ENCODE data around the gene CPB2.

CPB2 gene

GRCh38 chr13:46057256-46058015 lies 47.4 kb downstream of the CPB2 start:
- in situ Hi-C loops (cut with MboI; ENCODE audit: low sequenced_read_pairs): no loop called here

GRCh38 chr13:46053162-46054012 lies 51.4 kb downstream of the CPB2 start:
- in situ Hi-C loops (cut with MboI; ENCODE audit: low sequenced_read_pairs): no loop called here

GRCh38 chr13:46052319-46053161 lies 52.3 kb downstream of the CPB2 start, which contains the start of gene ZC3H13:
Gene ZC3H13, minus strand, starts transcription at chr13:46052746. Its CDS starts 7,239 bp downstream, at chr13:46045507.
- in situ Hi-C loops (cut with MboI; ENCODE audit: low sequenced_read_pairs): no loop called here

GRCh38 chr13:46051968-46052318 lies 52.9 kb downstream of the CPB2 start:
- in situ Hi-C loops (cut with MboI; ENCODE audit: low sequenced_read_pairs): no loop called here

GRCh38 chr13:46050771-46051170 lies 54.1 kb downstream of the CPB2 start:
- in situ Hi-C loops (cut with MboI; ENCODE audit: low sequenced_read_pairs): no loop called here

GRCh38 chr13:46045424-46045823 lies 59.4 kb downstream of the CPB2 start:
- in situ Hi-C loops (cut with MboI; ENCODE audit: low sequenced_read_pairs): no loop called here

- in situ Hi-C loops (cut with MboI; ENCODE audit: low sequenced_read_pairs): no loop called here
Measured at GRCh38 chr13:46043647-46044046, 61.2 kb downstream of the CPB2 start.

- in situ Hi-C loops (cut with MboI; ENCODE audit: low sequenced_read_pairs): no loop called here
Measured at GRCh38 chr13:46041419-46041839, 63.4 kb downstream of the CPB2 start.

GRCh38 chr13:46040763-46041162 lies 64.1 kb downstream of the CPB2 start:
- in situ Hi-C loops (cut with MboI; ENCODE audit: low sequenced_read_pairs): no loop called here

GRCh38 chr13:46039411-46040182 lies 65.2 kb downstream of the CPB2 start:
- in situ Hi-C loops (cut with MboI; ENCODE audit: low sequenced_read_pairs): no loop called here

- in situ Hi-C loops (cut with MboI; ENCODE audit: low sequenced_read_pairs): no loop called here
Measured at GRCh38 chr13:46038296-46038695, 66.5 kb downstream of the CPB2 start.

- in situ Hi-C loops (cut with MboI; ENCODE audit: low sequenced_read_pairs): no loop called here
Measured at GRCh38 chr13:46035066-46035465, 69.8 kb downstream of the CPB2 start.

- in situ Hi-C loops (cut with MboI; ENCODE audit: low sequenced_read_pairs): no loop called here
Measured at GRCh38 chr13:46032341-46032740, 72.5 kb downstream of the CPB2 start.

GRCh38 chr13:46031581-46032263 lies 73.1 kb downstream of the CPB2 start:
- in situ Hi-C loops (cut with MboI; ENCODE audit: low sequenced_read_pairs): no loop called here

GRCh38 chr13:46025157-46025556 lies 79.7 kb downstream of the CPB2 start:
- in situ Hi-C loops (cut with MboI; ENCODE audit: low sequenced_read_pairs): no loop called here

GRCh38 chr13:46022481-46022880 lies 82.4 kb downstream of the CPB2 start:
- in situ Hi-C loops (cut with MboI; ENCODE audit: low sequenced_read_pairs): no loop called here

- in situ Hi-C loops (cut with MboI; ENCODE audit: low sequenced_read_pairs): no loop called here
Measured at GRCh38 chr13:46016216-46016615, 88.6 kb downstream of the CPB2 start.

GRCh38 chr13:46015366-46015765 lies 89.5 kb downstream of the CPB2 start:
- in situ Hi-C loops (cut with MboI; ENCODE audit: low sequenced_read_pairs): no loop called here

GRCh38 chr13:46012404-46012803 lies 92.4 kb downstream of the CPB2 start:
- in situ Hi-C loops (cut with MboI; ENCODE audit: low sequenced_read_pairs): no loop called here

GRCh38 chr13:46010148-46010547 lies 94.7 kb downstream of the CPB2 start:
- in situ Hi-C loops (cut with MboI; ENCODE audit: low sequenced_read_pairs): no loop called here
